HG03439 (cell line): ENCODE results near the gene ARPC1B.
"Not testable (repeated sequence)": the region's sequence is repeated elsewhere in the genome, so short reads cannot be mapped to it uniquely, and the experiment has no call there.

ENCODE experiments used
- ATAC-seq: cut with Tn5 transposase; IDR thresholded peaks from one replicate; pipeline ENCODE4 v1.9.1; 2021; ENCODE audit warnings: mild to moderate bottlenecking, moderate library complexity; ENCODE audit not compliant: unreplicated experiment

ARPC1B gene

DNA sequence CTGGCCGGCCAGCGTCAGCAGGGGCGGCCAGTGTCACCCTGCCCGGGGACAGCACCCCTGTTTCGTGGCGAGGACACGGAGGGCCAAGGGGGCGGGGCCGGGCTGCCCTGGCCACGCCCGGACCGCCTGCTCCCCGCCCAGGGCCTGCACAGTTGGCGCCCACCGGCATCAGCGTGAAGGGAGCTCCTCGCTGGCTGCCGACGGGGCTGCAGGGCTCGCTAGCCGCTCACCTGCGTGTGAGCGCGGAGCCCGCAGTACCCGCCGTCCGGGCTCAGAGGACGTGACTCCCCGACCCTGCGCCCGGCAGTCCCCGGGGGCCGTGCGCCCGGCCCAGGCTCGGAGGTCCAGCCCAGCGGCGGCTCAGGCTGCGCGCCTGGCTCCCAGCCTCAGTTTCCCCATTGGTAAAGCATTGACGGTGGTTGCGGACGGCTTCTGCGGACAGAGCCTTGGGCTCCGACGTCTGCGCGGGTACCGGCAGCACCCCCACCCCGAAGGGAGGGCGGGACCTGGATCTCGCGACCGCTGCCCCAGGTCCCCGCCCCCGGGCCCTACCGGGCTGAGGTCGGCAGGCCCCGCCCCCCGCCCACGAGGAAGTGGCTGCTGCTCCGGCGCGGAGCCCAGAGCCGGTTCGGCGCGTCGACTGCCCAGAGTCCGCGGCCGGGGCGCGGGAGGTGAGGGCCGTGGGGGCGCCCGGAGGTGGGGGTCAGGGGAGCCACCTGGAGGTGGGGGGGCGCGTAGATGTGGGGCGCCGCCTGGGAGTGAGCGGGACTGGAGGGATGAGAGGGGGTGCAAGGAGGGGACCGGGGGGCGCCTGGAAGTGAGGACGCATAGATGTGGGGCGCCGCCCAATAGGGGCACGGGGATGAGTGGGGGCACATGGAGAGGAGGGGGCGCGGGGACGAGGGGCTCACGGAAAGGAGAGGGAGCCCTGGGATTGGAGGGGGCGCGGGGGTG lies at the start of gene ARPC1B:
ARPC1B (plus strand) TSS at position 620 of the 954 bp plus-strand sequence. CDS start 10,985 bp downstream, outside the sequence.
- peak; percentile 53 for ATAC-seq

DNA sequence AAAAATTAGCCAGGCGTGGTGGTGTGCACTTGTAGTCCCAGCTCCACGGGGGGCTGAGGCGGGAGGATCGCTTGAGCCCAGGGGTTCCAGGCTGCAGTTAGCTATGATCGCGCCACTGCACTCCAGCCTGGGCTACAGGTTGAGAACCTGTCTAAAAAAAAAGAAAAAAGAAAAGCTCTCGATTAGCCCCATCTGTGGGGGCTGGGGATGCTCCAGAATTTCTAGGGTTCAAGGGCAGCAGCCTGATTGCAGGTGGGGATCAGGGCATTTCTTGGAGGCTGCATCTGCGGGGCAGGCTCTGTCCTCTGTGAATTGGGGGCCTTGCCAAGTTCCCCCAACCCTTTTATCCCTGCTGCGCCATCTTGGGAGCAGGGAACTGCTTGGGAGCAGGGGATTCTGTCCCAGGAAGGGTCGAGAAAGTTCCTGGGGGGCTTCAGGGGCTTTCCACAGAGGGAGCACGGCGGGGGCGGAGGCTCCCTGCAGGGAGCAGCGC lies 49.5 kb upstream of the ARPC1B start:
- no peak for ATAC-seq

DNA sequence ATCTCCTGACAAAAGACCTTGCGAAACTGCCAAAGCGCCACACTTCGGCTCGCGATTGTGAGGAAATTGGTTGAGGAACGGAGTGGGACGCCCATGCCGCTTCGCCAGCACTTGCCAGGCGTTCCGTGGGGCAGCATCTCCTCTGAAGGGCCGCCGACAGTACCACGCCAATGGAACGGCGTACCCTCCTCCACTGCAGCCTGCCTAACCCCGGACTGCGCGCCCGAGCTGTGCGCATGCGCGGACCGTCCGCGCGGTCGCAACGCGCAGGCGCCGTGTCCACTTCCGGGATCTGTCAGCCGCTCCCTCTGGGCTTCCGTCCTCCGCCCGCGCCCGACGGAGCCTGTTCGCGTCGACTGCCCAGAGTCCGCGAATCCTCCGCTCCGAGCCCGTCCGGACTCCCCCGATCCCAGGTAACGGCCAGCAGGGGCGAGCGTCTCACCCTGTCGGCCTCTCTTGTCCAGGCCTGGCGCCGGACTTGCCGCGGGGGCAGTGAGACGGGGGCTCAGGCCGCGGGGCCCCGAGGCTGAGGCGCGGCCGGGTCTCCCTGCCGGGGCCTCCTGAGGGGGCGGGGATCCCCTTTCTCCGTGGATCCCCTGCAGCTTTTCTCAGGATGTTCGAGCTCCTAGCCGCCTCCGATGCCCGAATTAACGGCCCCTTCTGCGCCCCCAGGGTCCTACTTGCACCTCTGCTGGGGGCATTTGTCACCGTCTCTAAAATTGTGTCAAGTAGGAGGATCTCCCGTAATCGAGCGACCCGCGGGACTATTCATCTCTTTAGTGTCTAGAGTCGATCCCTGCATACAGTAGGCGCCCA lies 48.7 kb upstream of the ARPC1B start, which contains the start of gene ARPC1A:
ARPC1A (plus strand) TSS at position 307 of the 816 bp plus-strand sequence. CDS start 7,456 bp downstream, outside the sequence.
- peak; percentile 88 for ATAC-seq

DNA sequence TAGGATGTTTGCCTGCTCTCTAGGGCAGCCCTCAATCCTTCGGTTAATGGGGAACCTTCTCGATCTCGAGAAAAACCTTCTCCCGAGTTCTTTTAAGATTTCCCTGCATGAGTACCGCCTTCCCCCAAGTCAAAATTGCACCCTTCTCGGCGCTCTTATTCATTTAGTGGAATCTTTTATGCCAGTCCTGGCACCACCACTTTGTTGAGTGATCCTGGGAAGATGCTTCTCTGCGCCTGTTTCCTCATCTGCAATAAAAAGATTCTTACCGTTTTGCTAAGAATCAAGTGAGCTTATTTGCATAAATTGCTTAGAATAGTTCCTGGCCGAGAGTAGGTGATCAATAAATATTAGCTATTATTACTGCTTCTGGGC lies 48.1 kb upstream of the ARPC1B start:
- no peak for ATAC-seq

DNA sequence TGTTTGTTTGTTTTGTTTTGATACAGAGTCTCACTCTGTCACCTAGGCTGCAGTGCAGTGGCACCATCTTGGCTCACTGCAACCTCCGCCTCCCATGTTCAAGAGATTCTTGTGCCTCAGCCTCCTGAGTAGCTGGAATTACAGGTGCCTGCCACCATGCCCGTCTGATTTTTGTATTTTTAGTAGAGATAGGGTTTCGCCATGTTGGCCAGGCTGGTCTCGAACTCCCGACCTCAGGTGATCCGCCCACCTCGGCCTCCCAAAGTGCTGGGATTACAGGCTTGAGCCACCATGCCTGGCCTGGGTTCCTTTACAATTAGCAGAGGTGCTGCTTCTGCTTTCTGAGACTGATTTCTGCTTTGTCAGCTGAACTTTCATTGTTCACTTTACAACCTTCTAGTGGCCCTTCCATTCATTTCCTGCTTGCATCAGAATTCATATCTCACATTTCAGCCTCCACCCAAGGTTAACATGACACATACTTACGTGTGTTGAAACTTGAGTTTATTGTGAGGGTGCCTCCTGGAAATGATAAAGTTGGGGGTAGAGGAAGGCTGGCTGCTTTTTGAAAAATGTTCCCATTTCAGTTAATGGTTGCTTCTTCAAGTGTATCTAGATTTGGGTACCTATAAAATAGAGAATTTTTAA lies 44.1 kb upstream of the ARPC1B start:
- ATAC-seq = not testable (repeated sequence)

DNA sequence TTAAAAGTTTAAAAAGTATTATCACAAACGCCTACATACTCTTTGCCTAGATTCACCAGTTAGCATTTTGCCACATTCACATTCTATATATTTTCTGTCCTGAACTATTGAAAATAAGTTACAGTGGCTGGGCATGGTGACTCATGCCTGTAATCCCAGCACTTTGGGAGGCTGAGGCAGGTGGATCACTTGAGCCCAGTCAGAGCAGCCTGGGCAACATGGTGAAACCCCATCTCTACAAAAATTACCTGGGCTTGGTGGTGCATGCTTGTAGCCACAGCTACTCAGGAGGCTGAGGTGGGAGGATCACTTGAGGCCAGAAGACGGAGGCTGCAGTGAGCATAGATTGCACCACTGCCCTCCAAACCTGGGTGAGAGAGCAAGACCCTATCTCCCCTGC lies 43.5 kb upstream of the ARPC1B start:
- no peak for ATAC-seq

DNA sequence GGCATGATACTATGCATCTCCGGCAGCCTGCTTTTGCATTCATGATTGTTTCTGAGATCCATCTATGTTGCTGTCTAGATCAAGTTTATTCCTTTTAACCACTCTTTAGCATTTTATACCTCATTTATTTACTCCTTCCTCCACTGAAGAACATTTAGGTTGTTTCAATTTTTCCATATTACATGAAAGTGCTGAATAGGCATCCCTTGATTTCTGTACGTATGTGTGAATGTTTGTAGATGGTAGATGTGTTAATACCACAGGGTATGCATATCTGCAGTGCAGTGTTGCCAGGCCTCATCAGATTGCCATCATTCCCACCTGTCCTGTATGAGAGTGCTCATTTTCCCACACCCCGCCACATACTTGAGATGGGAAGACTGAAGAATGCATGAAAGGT lies 34.9 kb upstream of the ARPC1B start:
- no peak for ATAC-seq

DNA sequence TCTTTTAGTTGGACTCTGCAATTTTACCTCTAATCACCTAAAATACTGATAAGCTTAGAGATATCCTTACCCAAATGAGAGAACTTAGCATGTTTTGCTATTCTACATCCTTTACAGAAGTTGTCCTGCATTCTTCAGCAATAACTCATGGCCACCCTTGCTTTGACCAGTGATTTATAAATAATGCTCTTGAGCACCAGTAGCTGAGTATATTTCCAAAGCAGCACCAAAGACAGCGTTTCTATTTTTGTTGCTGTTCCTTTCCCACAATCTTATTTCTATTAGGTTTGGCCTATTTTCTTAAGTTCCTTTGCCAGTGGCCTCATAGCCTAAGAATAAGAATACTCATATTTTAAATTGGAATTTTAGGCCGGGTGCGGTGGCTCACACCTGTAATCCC lies 33.9 kb upstream of the ARPC1B start:
- ATAC-seq = no peak

DNA sequence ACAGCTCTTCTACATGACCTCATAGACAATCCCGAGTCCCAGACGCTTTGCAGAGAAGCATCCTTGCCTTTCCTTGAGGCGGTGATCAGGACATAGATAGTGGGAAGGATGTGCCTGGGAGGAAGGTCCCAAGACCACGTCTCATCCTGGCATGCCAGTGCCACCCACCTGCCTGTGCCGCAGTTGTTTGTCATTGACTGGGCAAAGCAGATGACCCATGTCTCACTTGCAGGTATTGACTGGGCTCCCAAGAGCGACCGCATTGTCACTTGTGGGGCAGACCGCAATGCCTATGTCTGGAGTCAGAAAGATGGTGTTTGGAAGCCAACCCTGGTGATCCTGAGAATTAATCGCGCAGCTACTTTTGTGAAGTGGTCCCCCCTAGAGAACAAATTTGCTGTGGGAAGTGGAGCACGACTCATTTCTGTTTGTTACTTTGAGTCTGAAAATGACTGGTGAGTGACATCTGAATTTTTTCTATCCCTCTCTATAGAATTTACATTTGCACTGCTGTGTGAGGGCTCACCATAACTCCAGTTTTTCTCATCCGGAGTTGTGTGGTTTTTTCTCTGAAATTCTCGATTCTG lies 30.4 kb upstream of the ARPC1B start:
- no peak for ATAC-seq

DNA sequence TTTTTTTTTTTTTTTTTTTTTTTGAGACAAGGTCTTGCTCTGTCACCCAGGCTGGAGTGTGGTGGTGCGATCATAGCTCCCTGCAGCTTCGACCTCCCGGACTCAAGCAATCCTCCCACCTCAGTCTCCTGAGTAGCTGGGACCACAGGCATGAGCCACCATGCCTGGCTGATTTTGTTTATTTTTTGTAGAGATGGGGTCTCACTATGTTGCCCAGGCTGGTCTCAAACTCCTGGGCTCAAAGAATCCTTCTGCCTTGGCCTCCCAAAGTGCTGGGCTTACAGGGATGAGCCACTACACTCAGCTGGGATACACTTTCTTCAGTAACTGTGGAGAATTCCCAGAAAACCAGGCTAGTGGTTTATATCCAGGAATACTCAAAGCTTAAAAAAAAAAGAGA lies 23.9 kb upstream of the ARPC1B start:
- ATAC-seq = not testable (repeated sequence)

DNA sequence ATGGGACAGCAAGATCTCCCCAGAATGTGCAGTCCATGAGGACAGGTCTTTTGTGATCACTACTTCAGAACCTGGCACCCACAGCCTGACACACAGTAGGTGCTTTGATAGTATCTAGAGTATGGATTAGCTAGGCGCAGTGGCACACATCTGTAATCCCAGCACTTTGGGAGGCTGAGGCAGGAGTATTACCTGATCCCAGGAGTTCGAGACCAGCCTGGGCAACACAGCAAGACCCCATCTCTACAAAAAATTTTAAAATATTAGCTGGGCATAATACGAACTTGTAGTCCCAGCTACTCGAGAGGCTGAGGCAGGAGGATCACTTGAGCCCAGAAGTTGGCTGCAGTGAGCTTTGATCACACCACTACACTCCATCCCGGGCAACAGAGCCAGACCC lies 22.3 kb upstream of the ARPC1B start:
- ATAC-seq = no peak

DNA sequence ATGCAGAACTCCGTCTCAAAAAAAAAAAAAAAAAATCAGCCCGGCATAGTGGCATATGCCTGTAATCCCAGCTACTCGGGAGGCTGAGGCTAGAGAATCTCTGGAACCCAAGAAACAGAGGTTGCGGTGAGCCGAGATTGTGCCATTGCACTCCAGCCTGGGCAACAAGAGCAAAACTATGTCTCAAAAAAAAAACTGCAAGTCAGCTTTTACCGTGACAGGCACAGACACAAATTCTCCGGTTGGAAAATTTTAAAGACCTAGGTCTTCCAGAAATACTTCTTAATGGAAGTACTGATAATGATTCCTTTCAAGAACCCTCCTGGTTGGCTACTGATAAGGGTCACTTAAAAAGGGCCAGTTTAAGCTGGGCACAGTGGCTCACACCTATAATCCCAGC lies 19.4 kb upstream of the ARPC1B start:
- ATAC-seq = no peak

DNA sequence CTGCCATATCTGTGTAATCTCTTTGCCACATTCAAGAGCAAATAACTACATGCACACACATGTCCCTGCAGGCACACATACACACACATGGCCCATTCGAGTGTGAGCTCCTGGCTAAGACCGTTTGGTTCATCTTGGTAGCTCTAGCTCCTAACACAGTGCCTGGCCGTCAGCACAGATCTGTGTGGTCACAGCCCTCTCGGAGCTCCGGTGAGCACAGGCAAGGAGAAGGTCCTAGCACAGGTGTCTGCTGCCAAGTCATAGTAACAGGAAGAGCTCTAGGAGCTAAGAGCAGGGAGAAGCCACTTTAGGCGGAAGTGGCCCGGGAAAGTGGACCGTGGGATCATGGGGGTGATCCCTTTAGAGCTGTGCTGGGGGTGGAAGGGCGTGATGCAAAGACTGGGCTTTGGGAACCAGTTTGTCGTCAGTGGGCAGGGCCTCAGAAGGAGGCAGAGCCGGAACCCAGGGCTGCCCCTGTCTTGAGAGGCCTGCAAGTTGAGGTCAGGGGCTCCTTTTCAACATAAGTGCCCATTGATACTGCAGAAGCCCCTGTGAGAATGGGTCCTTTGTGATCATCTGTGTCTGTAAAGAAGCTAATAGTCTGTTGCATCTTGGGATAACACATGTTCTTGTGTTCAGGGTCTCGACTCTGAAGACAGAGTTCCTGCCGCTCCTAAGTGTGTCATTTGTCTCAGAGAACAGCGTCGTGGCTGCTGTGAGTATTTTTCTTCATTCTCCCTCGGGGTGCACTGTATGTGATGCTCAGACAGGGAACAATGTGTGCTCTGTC lies 16.6 kb upstream of the ARPC1B start:
- ATAC-seq = no peak

DNA sequence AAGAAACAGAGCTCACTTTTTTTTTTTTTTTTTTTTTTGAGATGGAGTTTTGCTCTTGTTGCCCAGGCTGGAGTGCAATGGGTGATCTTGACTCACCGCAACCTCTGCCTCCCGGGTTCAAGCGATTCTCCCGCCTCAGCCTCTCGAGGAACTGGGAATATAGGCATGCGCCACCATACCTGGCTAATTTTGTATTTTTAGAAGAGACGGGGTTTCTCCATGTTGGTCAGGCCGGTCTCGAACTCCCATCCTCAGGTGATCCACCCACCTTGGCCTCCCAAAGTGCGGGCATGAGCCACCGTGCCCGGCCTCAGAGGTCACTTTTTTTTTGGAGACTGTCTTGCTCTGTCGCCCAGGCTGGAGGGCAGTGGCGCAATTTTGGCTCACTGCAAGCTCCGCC lies 16.0 kb upstream of the ARPC1B start:
- ATAC-seq = not testable (repeated sequence)

DNA sequence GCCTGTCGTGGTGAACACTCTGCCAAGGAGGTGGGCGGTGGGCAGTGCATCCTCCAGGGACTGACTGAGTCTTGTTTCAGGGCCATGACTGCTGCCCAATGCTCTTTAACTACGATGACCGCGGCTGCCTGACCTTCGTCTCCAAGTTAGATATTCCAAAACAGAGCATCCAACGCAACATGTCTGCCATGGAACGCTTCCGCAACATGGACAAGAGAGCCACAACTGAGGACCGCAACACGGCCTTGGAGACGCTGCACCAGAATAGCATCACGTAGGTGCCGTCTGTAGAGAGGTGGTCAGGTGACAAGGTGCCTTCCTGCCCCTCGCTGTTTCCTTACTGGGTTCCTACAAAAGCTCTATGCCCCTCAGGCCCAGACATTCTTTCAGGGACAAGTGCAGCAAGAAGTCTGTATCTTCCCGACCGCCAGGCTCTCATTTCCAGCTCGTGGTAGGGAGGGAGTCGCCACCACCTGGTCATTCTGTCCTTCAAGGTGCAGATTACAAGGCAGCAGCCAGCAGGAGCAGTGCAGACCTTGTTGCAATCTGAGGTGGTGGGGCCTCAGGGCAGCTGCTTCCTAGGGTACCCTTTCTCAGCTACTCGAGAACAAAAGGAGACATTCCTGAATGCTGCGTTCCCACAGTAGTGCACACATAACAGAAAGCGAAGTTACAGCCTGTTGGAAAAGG lies 14.9 kb upstream of the ARPC1B start:
- no peak for ATAC-seq

DNA sequence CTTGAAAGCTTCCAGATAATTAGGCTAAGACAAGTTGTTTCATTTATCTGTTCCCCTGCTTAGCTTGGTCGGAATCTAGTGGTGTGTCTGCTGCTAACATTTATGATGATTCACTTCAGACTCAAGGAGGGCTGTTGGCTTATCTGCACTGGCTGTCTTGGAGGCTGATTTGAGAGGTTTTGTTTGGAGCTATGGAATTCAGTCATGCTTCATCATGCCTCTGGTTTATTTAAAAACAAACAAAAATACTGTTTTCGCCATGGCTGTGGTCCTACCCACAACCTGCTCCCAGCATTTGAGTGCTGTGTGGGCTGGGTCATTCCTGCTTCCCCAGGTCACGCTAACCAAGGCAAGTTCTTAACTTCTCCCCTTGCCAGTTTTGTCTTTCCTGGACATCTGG lies 11.7 kb upstream of the ARPC1B start:
- no peak for ATAC-seq

DNA sequence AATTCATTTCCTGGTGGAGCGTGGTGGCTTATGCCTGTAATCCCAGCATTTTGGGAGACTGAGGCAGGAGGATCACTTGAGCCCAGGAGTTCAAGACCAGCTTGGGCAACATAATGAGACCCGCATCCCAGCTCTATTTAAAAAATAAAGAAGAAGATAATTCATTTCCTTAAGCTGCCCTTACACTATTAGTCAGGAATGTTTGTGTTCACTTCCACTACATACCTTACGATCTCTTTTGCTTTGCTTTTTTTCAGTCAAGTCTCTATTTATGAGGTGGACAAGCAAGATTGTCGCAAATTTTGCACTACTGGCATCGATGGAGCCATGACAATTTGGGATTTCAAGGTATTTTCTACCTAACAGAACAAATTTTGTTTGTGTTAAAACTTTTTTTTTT lies 11.2 kb upstream of the ARPC1B start:
- no peak for ATAC-seq

DNA sequence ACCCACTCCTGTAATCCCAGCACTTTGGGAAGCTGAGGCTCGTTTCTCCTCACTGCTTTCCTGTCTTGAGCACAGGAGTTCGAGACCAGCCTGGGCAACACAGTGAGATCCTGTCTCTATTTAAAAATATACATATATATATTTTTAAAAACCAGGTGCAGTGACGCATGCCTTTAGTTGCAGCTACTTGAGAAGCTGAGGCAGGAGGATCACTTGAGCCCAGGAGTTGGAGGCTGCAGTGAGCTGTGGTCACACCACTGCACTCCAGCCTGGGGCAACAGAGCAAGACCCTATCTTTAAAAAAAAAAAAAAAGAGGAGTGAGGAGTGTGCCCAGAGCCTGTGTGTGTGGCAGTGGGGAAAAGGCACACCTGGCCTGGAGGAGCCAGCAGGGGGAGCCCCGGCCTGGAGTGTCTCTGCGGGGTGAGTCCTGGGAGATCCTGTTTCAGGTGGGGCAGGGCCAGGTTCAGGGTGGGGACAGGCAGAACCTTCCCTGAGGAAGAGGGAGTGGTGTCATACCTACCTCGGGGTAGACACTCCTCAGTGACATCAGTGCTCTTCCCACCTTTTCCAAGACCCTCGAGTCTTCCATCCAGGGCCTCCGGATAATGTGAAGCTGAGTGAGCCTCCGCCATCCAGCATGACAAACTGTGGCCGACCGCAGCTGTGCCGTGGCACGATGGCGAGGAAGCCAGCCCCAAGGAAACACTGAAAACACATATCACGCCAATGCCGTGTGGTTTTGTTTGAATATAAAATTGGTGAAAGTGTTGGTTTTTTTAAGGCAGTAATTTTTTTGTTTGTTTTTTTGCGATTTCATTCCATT lies 9.0 kb upstream of the ARPC1B start:
- ATAC-seq = no peak
